Left renal pelvis (tissue), 4 donors: ENCODE results near the gene TMA7. TPM values are rescaled to one million over a fixed set of nuclear protein-coding genes. Genes with fewer than 3 reads are reported as not detected.

Experiments
- DNase-seq, 4 donors: peaks; one replicate each; pipeline ENCODE4 v3.0.0-alpha.2; 2013; ENCODE audit warnings: low read depth in 4 of 4, low spot score in 3 of 4
- polyA plus RNA-seq, 4 donors: library from polyadenylated mRNA; unstranded; fragments of 120-200 nt; gene quantifications; one replicate each; pipeline ENCODE4 v1.2.1, GENCODE V29; 2013; ENCODE audit not compliant: insufficient read length in 4 of 4

The TMA7 gene
- polyA plus RNA-seq, 4 donors, result 228 to 350 (median 273) TPM

GRCh38 chr3:48486952-48487351, 46.9 kb downstream of the TMA7 start:
- DNase-seq, result no peak

- no peak for DNase-seq
Measured at GRCh38 chr3:48492461-48493202, 52.6 kb downstream of the TMA7 start.

GRCh38 chr3:48493203-48493501, 53.1 kb downstream of the TMA7 start:
- no peak for DNase-seq

Other genes with a start within 250 kb of the TMA7 start
- gene CAMP, start 216.8 kb upstream of the TMA7 start, polyA plus RNA-seq, result 1 to 10 TPM in 2 of 4 donors, under 1 TPM in 2; 0.23 to 1.5 (median 0.82) TPM
- 10 to 100 TPM in 3 of 4 donors, 1 to 10 TPM in 1; 9.0 to 20.0 (median 16.7) TPM for gene ZNF589, start 199.2 kb upstream of the TMA7 start, polyA plus RNA-seq
- gene NME6, start 138.9 kb upstream of the TMA7 start, polyA plus RNA-seq, result 10 to 100 TPM; 23.1 to 37.5 (median 29.1) TPM
- under 1 TPM in 3 of 4 donors, not detected in 1; 0.35 to 0.77 (median 0.52) TPM for gene SPINK8, start 106.6 kb upstream of the TMA7 start, polyA plus RNA-seq
- gene FBXW12, start 68.0 kb upstream of the TMA7 start, polyA plus RNA-seq, result under 1 TPM; 0.08 to 0.84 (median 0.50) TPM
- 100 to 1,000 TPM in 3 of 4 donors, 10 to 100 TPM in 1; 60.5 to 226 (median 169) TPM for gene PLXNB1, start 10.2 kb upstream of the TMA7 start, polyA plus RNA-seq
- 10 to 100 TPM; 15.5 to 28.3 (median 24.3) TPM for gene CCDC51, start 138 bp upstream of the TMA7 start, polyA plus RNA-seq
- gene ATRIP, start 6.5 kb downstream of the TMA7 start, polyA plus RNA-seq, result 10 to 100 TPM; 13.1 to 16.4 (median 13.5) TPM
- gene SHISA5, start 63.9 kb downstream of the TMA7 start, polyA plus RNA-seq, result 100 to 1,000 TPM; 106 to 114 (median 109) TPM
- 1 to 10 TPM; 2.9 to 6.5 (median 5.5) TPM for gene PFKFB4, start 116.5 kb downstream of the TMA7 start, polyA plus RNA-seq
- under 1 TPM; 0.22 to 0.64 (median 0.52) TPM for gene UCN2, start 123.5 kb downstream of the TMA7 start, polyA plus RNA-seq
- 10 to 100 TPM; 13.3 to 28.7 (median 14.2) TPM for gene COL7A1, start 155.1 kb downstream of the TMA7 start, polyA plus RNA-seq
- 100 to 1,000 TPM; 124 to 300 (median 248) TPM for gene UQCRC1, start 169.4 kb downstream of the TMA7 start, polyA plus RNA-seq
- gene TMEM89, start 181.5 kb downstream of the TMA7 start, polyA plus RNA-seq, result not detected
- gene SLC26A6, start 195.2 kb downstream of the TMA7 start, polyA plus RNA-seq, result 10 to 100 TPM; 10.7 to 33.1 (median 23.9) TPM
- 1 to 10 TPM in 3 of 4 donors, under 1 TPM in 1; 0.67 to 1.3 (median 1.2) TPM for gene CELSR3, start 222.6 kb downstream of the TMA7 start, polyA plus RNA-seq
- gene NCKIPSD, start 245.7 kb downstream of the TMA7 start, polyA plus RNA-seq, result 10 to 100 TPM; 12.0 to 23.1 (median 17.5) TPM